GM12878 (cell line): ENCODE measurements around the gene MOV10L1. TPM values are rescaled to one million over a fixed set of nuclear protein-coding genes. Genes with fewer than 3 reads are reported as not detected.

Source experiments
- ATAC-seq: fragments of 200-7000 bp; cut with Tn5 transposase; 3 replicates; pipeline ENCODE4 v1.9.1; 2020; ENCODE audit warnings: mild to moderate bottlenecking, moderate library complexity
- BruUV-seq: library from RNA; stranded (reverse); fragments of 400-500 nt; replicated peaks from 2 replicates; lab custom pipeline; 2021; lab: Mats Ljungman, UMichigan
- CTCF ChIA-PET: fragments of 300-600 bp; sonication (Branson Sonifier 250); formaldehyde crosslinking; extraction: SDS; loops from one replicate; lab custom pipeline; 2021; ENCODE audit warnings: inconsistent platforms; lab: Yijun Ruan, JAX
- POLR2A ChIA-PET: fragments of 350-600 bp; formaldehyde crosslinking; extraction: SDS; loops from one replicate; lab custom pipeline; 2021; ENCODE audit warnings: inconsistent platforms; lab: Charles Lee
- RAD21 ChIA-PET: fragments of 300-600 bp; sonication (Branson Sonifier 250); formaldehyde crosslinking; loops from one replicate; lab custom pipeline; 2023; ENCODE audit warnings: antibody characterized with exemption; ENCODE audit not compliant: unreplicated experiment; lab: Charles Lee
- SMC1A ChIA-PET: fragments of 300-600 bp; sonication (Branson Sonifier 250); formaldehyde crosslinking; loops from one replicate; lab custom pipeline; 2023; ENCODE audit not compliant: unreplicated experiment, uncharacterized antibody; lab: Charles Lee
- DNase-seq: peaks from one replicate; pipeline ENCODE4 v3.0.0-alpha.2; 2011; ENCODE audit warnings: low read depth, low spot score
- FAIRE-seq: peaks from 3 replicates; lab custom pipeline; 2011; peaks lifted over from hg19 to GRCh38; lab: Jason Lieb, UNC
- H2AFZ ChIP-seq: 2 replicates; pipeline ENCODE4 v1.6.0; 2011; ENCODE audit warnings: low read depth, low read length, control low read depth; ENCODE audit not compliant: control insufficient read depth
- H3K27ac ChIP-seq: 2 replicates; pipeline ENCODE4 v1.5.1; 2011; ENCODE audit warnings: control low read depth; ENCODE audit not compliant: control insufficient read depth, insufficient read depth
- H3K27me3 ChIP-seq, 2 experiments: replicated peaks in 1 of 2; 2 replicates each; pipeline versions ENCODE4 v1.6.0 to v1.6.1; 2011; ENCODE audit warnings: low read length in 1 of 2; ENCODE audit not compliant: control insufficient read depth in 2 of 2, insufficient read depth in 2 of 2
- H3K36me3 ChIP-seq, 2 experiments: 2 replicates each; pipeline ENCODE4 v1.5.1; 2011; ENCODE audit warnings: low read length in 1 of 2; ENCODE audit not compliant: control insufficient read depth in 2 of 2, insufficient read depth in 2 of 2
- H3K4me1 ChIP-seq: 2 replicates; pipeline ENCODE4 v1.6.1; 2011; ENCODE audit warnings: mild to moderate bottlenecking, low read length, moderate library complexity, mixed read lengths; ENCODE audit not compliant: control insufficient read depth, insufficient read depth
- H3K4me2 ChIP-seq: 2 replicates; pipeline ENCODE4 v1.6.0; 2011; ENCODE audit warnings: control low read depth; ENCODE audit not compliant: control insufficient read depth, insufficient read depth
- H3K4me3 ChIP-seq: fragments of 200-600 bp; sonication (generic); 2 replicates; pipeline ENCODE4 v1.5.1; 2016
- H3K79me2 ChIP-seq: 2 replicates; pipeline ENCODE4 v1.6.0; 2011; ENCODE audit warnings: low read length; ENCODE audit not compliant: control insufficient read depth, insufficient read depth
- H3K9ac ChIP-seq: 2 replicates; pipeline ENCODE4 v1.8.0; 2011; ENCODE audit warnings: low read length, control low read depth, mixed read lengths; ENCODE audit not compliant: control insufficient read depth, insufficient read depth
- H3K9me3 ChIP-seq: replicated peaks from 3 replicates; pipeline ENCODE4 v1.5.1; 2011; ENCODE audit warnings: mild to moderate bottlenecking, low read length; ENCODE audit not compliant: control insufficient read depth, insufficient read depth
- H4K20me1 ChIP-seq: 2 replicates; pipeline ENCODE4 v1.6.0; 2011; ENCODE audit not compliant: control insufficient read depth, insufficient read depth
- ASH2L ChIP-seq: fragments of 300-600, 200-600 bp; sonication (generic); IDR thresholded peaks from 2 replicates; pipeline ENCODE4 v1.6.1; 2017; ENCODE audit warnings: low read depth, mild to moderate bottlenecking, borderline replicate concordance
- ATF7 ChIP-seq: fragments of 450-650 bp; IDR thresholded peaks from 2 replicates; pipeline ENCODE4 v1.6.1; 2016; ENCODE audit warnings: low read depth, mild to moderate bottlenecking
- BRCA1 ChIP-seq: IDR thresholded peaks from 2 replicates; pipeline ENCODE4 v1.6.1; 2011; ENCODE audit warnings: low read depth, low read length, improper control_type of control experiment
- EP300 ChIP-seq, 2 experiments: fragments of 150-350 bp in 1 of 2; IDR thresholded peaks; 2 replicates each; pipeline ENCODE4 v1.6.1; 2011 to 2012; ENCODE audit warnings: low read depth in 2 of 2, low read length in 2 of 2, borderline replicate concordance in 1 of 2, improper control_type of control experiment in 1 of 2, inconsistent platforms in 1 of 2; ENCODE audit not compliant: control insufficient read depth in 1 of 2
- ESRRA ChIP-seq: IDR thresholded peaks from 2 replicates; pipeline ENCODE4 v1.6.1; 2012; ENCODE audit warnings: mild to moderate bottlenecking, low read length, improper control_type of control experiment
- NFYB ChIP-seq: IDR thresholded peaks from 2 replicates; pipeline ENCODE4 v1.6.1; 2011; ENCODE audit warnings: low read depth, mild to moderate bottlenecking, low read length, improper control_type of control experiment, moderate library complexity; ENCODE audit not compliant: insufficient read depth
- NR2C1 ChIP-seq: fragments of 450-650 bp; IDR thresholded peaks from 2 replicates; pipeline ENCODE4 v1.6.1; 2017; ENCODE audit warnings: antibody characterized with exemption, mild to moderate bottlenecking, moderate library complexity
- NR2F1 ChIP-seq: fragments of 450-650 bp; conservative IDR thresholded peaks from 2 replicates; pipeline ENCODE4 v1.6.1; 2017; ENCODE audit warnings: mild to moderate bottlenecking
- PAX5 ChIP-seq: IDR thresholded peaks from 2 replicates; pipeline ENCODE4 v1.6.1; 2011; ENCODE audit warnings: low read depth, low read length, borderline replicate concordance
- WGBS: methylation state at CpG from one replicate; pipeline ENCODE4 v1.1.6; 2016; ENCODE audit warnings: low lambda C conversion rate; ENCODE audit not compliant: insufficient replicate concordance, insufficient coverage; ENCODE audit errors: missing lambda C conversion rate; 5-methylcytosine and 5-hydroxymethylcytosine counted together
- in situ Hi-C: fragments of 300-500 bp; cut with MboI; formaldehyde crosslinking; loops from 9 replicates; pipeline ENCODE4 v1.14.3; 2018; ENCODE audit warnings: mixed read lengths
- intact Hi-C: fragments of 100-400 bp; cut with micrococcal nuclease; formaldehyde crosslinking; loops from one replicate; pipeline ENCODE4 v1.14.2; 2022; ENCODE audit not compliant: unreplicated experiment
- polyA plus RNA-seq, 11 experiments: library from polyadenylated mRNA; depleted of rRNA in 4 of 11; unstranded in 6 of 11; stranded (reverse) in 5 of 11; fragments of >200 nt; fragmentation: Nextera tagmentation in 4 of 11; fragmentation: Illumina TruSeq in 1 of 11; extraction: Ambion mirVana in 4 of 11; extraction: Trizol in 1 of 11; gene quantifications; 1 replicate in 1 of 11; 2 replicates in 10 of 11; pipeline versions ENCODE4 v1.2.1 to v1.2.3, GENCODE V29; 2011 to 2016; ENCODE audit warnings: inconsistent platforms in 2 of 11, missing spikeins in 2 of 11, low read depth in 1 of 11
- total RNA-seq, 4 experiments: library from RNA; depleted of rRNA in 3 of 4; stranded (reverse); fragments of >200 nt in 3 of 4; fragmentation: Illumina TruSeq in 1 of 4; extraction: Trizol in 1 of 4; gene quantifications; 2 replicates each; pipeline versions ENCODE4 v1.2.1 to v1.2.3, GENCODE V29; 2013 to 2021
- TF ChIP-seq, protein P1 (sequence below): fragments of 450-650 bp; IDR thresholded peaks from 2 replicates; pipeline ENCODE4 v1.6.1; 2017; ENCODE audit warnings: mild to moderate bottlenecking, moderate library complexity
- TF ChIP-seq, protein P2 (sequence below): fragments of 150-350 bp; IDR thresholded peaks from 2 replicates; pipeline ENCODE4 v1.6.1; 2014; ENCODE audit warnings: mild to moderate bottlenecking, low read depth, low read length
- TF ChIP-seq, protein P3 (sequence below): fragments of 450-650 bp; IDR thresholded peaks from 2 replicates; pipeline ENCODE4 v1.6.1; 2017; ENCODE audit warnings: mild to moderate bottlenecking
- TF ChIP-seq, protein P4 (sequence below): IDR thresholded peaks from 2 replicates; pipeline ENCODE4 v1.6.1; 2011; ENCODE audit warnings: mild to moderate bottlenecking, low read depth, low read length, moderate library complexity; ENCODE audit not compliant: insufficient replicate concordance
- TF ChIP-seq, protein P5 (sequence below): IDR thresholded peaks from 2 replicates; pipeline ENCODE4 v1.6.1; 2012; ENCODE audit warnings: low read depth, low read length, improper control_type of control experiment

Gene MOV10L1
- total and polyA plus RNA-seq, 10 of the 15 experiments (the other 5 are each of a cell fraction or from before 2014, with no cell fraction given), result 0.22 TPM; not detected in 9

DNA sequence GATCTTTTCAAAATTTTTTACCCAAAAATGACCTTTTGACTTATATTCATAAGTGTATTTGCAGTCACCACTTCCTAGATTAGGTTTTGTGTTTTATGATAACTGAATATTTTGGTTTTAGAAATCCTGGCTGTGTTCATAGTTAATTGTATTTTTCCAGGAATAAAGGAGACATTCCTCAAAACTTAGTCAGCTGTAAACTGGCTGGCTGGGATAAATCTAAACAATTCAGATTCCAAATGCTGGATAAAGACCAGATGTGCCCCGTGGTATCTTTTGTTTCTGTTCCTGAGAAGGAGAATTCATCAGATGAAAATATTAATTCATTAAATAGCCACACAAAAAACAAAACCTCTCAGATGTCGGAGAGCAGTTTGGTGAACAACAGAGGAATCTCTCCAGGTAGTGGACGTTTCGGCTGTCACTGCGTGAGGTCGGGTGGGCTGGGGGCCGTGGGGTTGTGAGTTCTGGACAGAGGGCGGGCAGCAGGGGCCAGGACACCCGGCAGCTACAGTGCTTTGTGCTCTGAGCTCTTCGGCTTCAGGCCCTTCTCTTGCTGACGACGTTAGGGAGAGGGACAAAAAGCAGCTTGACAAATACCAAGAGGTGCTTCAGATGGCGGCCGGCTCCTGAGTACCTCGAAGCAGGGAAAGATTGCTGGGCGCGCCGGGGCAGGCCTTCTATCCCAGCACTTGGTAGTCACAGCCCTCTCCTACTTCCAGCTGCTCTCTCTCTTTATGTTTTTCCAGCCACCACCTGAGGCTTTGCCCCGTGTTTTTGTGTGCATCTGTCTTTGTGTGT lies 24.6 kb downstream of the MOV10L1 start:
- intact Hi-C loops, result no loop called here
- in situ Hi-C loops, result no loop called here
- Histone ChIP-seq H4K20me1 (no peaks in the 10 kb centered on the region), H3K27me3 (peaks cover 4 to 9% of the 10 kb centered on the region in 2 experiments; a peak in 3 of 4 replicates), H3K9ac (no peak overlapping the region), H3K27ac (no peak overlapping the region), H3K79me2 (no peaks in the 10 kb centered on the region), H3K9me3 (no peaks in the 10 kb centered on the region), H3K36me3 (no peaks in the 10 kb centered on the region), H3K4me3 (no peak overlapping the region), H3K4me2 (no peak overlapping the region), H3K4me1 (no peaks in the 10 kb centered on the region), H2AFZ (no peak overlapping the region)
- DNase-seq (no peak), FAIRE-seq (no peak), ATAC-seq (no peak)
- 39% methylated on average over 19 of the region's 19 CpGs for WGBS
- ChIA-PET CTCF (no interaction called here), RAD21 (no interaction called here), SMC1A (interaction anchor here (1.0 kb wide), 1 partner anchor 83 kb away, joined by 3 read pairs; no protein-coding TSS in a partner anchor), POLR2A (no interaction called here)
- BruUV-seq, result no TSS peak
- TF ChIP-seq, protein P1, sequence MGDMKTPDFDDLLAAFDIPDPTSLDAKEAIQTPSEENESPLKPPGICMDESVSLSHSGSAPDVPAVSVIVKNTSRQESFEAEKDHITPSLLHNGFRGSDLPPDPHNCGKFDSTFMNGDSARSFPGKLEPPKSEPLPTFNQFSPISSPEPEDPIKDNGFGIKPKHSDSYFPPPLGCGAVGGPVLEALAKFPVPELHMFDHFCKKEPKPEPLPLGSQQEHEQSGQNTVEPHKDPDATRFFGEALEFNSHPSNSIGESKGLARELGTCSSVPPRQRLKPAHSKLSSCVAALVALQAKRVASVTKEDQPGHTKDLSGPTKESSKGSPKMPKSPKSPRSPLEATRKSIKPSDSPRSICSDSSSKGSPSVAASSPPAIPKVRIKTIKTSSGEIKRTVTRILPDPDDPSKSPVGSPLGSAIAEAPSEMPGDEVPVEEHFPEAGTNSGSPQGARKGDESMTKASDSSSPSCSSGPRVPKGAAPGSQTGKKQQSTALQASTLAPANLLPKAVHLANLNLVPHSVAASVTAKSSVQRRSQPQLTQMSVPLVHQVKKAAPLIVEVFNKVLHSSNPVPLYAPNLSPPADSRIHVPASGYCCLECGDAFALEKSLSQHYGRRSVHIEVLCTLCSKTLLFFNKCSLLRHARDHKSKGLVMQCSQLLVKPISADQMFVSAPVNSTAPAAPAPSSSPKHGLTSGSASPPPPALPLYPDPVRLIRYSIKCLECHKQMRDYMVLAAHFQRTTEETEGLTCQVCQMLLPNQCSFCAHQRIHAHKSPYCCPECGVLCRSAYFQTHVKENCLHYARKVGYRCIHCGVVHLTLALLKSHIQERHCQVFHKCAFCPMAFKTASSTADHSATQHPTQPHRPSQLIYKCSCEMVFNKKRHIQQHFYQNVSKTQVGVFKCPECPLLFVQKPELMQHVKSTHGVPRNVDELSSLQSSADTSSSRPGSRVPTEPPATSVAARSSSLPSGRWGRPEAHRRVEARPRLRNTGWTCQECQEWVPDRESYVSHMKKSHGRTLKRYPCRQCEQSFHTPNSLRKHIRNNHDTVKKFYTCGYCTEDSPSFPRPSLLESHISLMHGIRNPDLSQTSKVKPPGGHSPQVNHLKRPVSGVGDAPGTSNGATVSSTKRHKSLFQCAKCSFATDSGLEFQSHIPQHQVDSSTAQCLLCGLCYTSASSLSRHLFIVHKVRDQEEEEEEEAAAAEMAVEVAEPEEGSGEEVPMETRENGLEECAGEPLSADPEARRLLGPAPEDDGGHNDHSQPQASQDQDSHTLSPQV, result no peak
- TF ChIP-seq NR2F1, result no peak
- no peak for TF ChIP-seq NFYB
- TF ChIP-seq, protein P2, sequence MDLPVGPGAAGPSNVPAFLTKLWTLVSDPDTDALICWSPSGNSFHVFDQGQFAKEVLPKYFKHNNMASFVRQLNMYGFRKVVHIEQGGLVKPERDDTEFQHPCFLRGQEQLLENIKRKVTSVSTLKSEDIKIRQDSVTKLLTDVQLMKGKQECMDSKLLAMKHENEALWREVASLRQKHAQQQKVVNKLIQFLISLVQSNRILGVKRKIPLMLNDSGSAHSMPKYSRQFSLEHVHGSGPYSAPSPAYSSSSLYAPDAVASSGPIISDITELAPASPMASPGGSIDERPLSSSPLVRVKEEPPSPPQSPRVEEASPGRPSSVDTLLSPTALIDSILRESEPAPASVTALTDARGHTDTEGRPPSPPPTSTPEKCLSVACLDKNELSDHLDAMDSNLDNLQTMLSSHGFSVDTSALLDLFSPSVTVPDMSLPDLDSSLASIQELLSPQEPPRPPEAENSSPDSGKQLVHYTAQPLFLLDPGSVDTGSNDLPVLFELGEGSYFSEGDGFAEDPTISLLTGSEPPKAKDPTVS, result no peak
- no peak for TF ChIP-seq NR2C1
- no peak for TF ChIP-seq BRCA1
- TF ChIP-seq, protein P3, sequence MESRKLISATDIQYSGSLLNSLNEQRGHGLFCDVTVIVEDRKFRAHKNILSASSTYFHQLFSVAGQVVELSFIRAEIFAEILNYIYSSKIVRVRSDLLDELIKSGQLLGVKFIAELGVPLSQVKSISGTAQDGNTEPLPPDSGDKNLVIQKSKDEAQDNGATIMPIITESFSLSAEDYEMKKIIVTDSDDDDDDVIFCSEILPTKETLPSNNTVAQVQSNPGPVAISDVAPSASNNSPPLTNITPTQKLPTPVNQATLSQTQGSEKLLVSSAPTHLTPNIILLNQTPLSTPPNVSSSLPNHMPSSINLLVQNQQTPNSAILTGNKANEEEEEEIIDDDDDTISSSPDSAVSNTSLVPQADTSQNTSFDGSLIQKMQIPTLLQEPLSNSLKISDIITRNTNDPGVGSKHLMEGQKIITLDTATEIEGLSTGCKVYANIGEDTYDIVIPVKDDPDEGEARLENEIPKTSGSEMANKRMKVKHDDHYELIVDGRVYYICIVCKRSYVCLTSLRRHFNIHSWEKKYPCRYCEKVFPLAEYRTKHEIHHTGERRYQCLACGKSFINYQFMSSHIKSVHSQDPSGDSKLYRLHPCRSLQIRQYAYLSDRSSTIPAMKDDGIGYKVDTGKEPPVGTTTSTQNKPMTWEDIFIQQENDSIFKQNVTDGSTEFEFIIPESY, result no peak
- no peak for TF ChIP-seq PAX5
- TF ChIP-seq, protein P4, sequence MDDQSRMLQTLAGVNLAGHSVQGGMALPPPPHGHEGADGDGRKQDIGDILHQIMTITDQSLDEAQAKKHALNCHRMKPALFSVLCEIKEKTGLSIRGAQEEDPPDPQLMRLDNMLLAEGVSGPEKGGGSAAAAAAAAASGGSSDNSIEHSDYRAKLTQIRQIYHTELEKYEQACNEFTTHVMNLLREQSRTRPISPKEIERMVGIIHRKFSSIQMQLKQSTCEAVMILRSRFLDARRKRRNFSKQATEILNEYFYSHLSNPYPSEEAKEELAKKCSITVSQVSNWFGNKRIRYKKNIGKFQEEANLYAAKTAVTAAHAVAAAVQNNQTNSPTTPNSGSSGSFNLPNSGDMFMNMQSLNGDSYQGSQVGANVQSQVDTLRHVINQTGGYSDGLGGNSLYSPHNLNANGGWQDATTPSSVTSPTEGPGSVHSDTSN, result no peak
- no peak for TF ChIP-seq EP300 (IDR thresholded peaks at IDR 0.05; ENCODE audit: borderline replicate concordance in 1 of 2, control insufficient read depth in 1 of 2, low read depth in 2 of 2, low read length in 2 of 2)
- no peak for TF ChIP-seq ATF7
- TF ChIP-seq, protein P5, sequence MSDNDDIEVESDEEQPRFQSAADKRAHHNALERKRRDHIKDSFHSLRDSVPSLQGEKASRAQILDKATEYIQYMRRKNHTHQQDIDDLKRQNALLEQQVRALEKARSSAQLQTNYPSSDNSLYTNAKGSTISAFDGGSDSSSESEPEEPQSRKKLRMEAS, result no peak
- no peak for TF ChIP-seq ASH2L
- no peak for TF ChIP-seq ESRRA
